Natural killer cell (primary cell): Measurements from ENCODE around the gene MAMDC4. TPM values are rescaled to one million over a fixed set of nuclear protein-coding genes. Genes with fewer than 3 reads are reported as not detected.
A peak's percentile ranks its signal among the peaks of the same experiment; 100 is the strongest.

ENCODE experiments used
- ATAC-seq, 3 donors: fragments of 150-1000 bp in 2 of 3; fragments of 200-7000 bp in 1 of 3; cut with Tn5 transposase; 1 replicate in 1 of 3; 2 replicates in 2 of 3; pipeline ENCODE4 v1.10.0; 2021; ENCODE audit warnings: mild to moderate bottlenecking in 2 of 3, moderate library complexity in 2 of 3
- DNase-seq, 2 donors: peaks; one replicate each; pipeline versions ENCODE4 v3.0.0 to v3.0.0-alpha.2; 2013 to 2021; ENCODE audit warnings: mixed read lengths in 1 of 2
- H3K27ac ChIP-seq: one replicate; pipeline ENCODE4 v1.5.1; 2013; ENCODE audit warnings: mild to moderate bottlenecking, low read length
- H3K27me3 ChIP-seq: one replicate; pipeline ENCODE4 v1.6.1; 2013; ENCODE audit warnings: low read length; ENCODE audit not compliant: control insufficient read depth, insufficient read depth
- H3K36me3 ChIP-seq: one replicate; pipeline ENCODE4 v1.6.1; 2013; ENCODE audit warnings: low read length; ENCODE audit not compliant: control insufficient read depth, insufficient read depth
- H3K4me1 ChIP-seq: one replicate; pipeline ENCODE4 v1.6.1; 2013; ENCODE audit warnings: low read length; ENCODE audit not compliant: control insufficient read depth, insufficient read depth
- H3K4me3 ChIP-seq: one replicate; pipeline ENCODE4 v1.5.1; 2013; ENCODE audit warnings: low read length
- H3K9me3 ChIP-seq: one replicate; pipeline ENCODE4 v1.6.1; 2013; ENCODE audit warnings: low read length; ENCODE audit not compliant: control insufficient read depth, insufficient read depth
- H3K27ac Mint-ChIP-seq, 2 donors: one replicate each; pipeline ENCODE4 v1.8.0; 2022; ENCODE audit warnings: mild to moderate bottlenecking in 2 of 2, mixed read lengths in 2 of 2, moderate library complexity in 1 of 2
- H3K27me3 Mint-ChIP-seq, 2 donors: one replicate each; pipeline ENCODE4 v1.8.0; 2022; ENCODE audit warnings: low read depth in 2 of 2, mixed read lengths in 2 of 2
- H3K36me3 Mint-ChIP-seq: one replicate; pipeline ENCODE4 v1.8.0; 2022; ENCODE audit warnings: mixed read lengths
- H3K4me1 Mint-ChIP-seq, 2 donors: one replicate each; pipeline ENCODE4 v1.8.0; 2022; ENCODE audit warnings: mixed read lengths in 2 of 2
- H3K4me3 Mint-ChIP-seq: one replicate; pipeline ENCODE4 v1.8.0; 2022; ENCODE audit warnings: mild to moderate bottlenecking, moderate library complexity, mixed read lengths
- H3K9me3 Mint-ChIP-seq, 2 donors: one replicate each; pipeline ENCODE4 v1.8.0; 2022; ENCODE audit warnings: mixed read lengths in 2 of 2
- WGBS: methylation state at CpG from one replicate; pipeline ENCODE4 v1.1.7; 2013; ENCODE audit warnings: missing lambda C conversion rate; ENCODE audit not compliant: insufficient coverage; 5-methylcytosine and 5-hydroxymethylcytosine counted together
- intact Hi-C: fragments of 100-400 bp; cut with micrococcal nuclease; formaldehyde crosslinking; loops from one replicate; pipeline ENCODE4 v1.14.2; 2022
- total RNA-seq, 4 donors: library from RNA; stranded (reverse); fragments of 120-200 nt in 1 of 4; gene quantifications; one replicate each; pipeline versions ENCODE4 v1.2.3 to v1.2.4, GENCODE V29; 2013 to 2022
- TF ChIP-seq, protein P1 (sequence below): fragments of 200-600 bp; IDR thresholded peaks from one replicate; pipeline ENCODE4 v1.8.0; 2022; ENCODE audit warnings: antibody characterized with exemption

Gene MAMDC4
- total RNA-seq, 3 donors from 2014 or later (not counting 1 experiment from before 2014, with no cell fraction given): 4.6 to 6.5 (median 5.8) TPM

DNA sequence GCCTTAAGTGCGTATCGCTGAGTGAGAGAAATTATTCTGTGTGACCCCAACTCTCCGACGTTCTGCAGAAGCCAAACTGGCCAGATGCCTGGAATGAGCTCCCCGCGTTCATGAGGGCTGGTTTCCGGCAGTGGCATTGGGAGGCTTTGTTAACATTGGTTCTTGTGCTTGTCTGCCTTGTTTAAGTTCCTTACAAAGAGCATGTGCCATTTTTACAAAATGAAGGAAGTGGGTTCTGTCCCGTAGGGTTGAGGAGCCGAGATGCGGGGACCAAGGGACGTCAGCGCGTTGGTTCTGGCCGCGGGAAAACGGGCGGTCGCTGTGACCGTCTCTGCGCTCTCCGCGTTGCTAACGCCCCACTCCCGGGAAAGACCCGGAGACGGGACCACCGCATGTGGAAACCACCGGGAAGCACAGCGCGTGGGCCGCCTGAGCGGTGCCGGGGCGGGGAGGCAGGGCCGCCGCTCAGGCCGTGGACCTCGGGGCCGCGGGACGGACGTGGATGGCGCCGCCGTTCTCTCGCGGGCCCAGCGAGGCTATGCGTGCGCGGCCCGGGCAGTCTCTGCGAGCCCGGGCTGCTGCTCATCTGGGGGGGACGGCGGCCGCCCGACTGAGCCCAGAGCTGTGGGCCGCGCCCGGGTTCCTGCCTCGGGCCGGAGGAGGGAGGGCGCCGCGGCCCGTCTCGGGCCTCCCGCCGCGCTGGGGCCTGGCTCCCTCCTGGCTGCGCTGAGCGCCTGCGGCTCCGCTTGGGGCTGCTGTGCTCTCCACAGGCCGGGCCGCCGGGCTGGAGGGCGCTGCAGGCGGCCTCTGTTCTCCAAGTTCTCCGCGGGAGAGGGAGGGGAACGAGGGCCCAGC is 30.9 kb upstream of the MAMDC4 start:
- no peak overlapping the region for H3K27ac ChIP-seq
- no peaks in the 10 kb centered on the region for H3K27me3 ChIP-seq
- peak; percentile 26 to 64 (median 39) for ATAC-seq
- peaks cover 10% of the 10 kb centered on the region for H3K36me3 ChIP-seq
- H3K9me3 ChIP-seq: no peaks in the 10 kb centered on the region
- WGBS: 41% methylated on average over 83 of the region's 83 CpGs
- TF ChIP-seq, protein P1, sequence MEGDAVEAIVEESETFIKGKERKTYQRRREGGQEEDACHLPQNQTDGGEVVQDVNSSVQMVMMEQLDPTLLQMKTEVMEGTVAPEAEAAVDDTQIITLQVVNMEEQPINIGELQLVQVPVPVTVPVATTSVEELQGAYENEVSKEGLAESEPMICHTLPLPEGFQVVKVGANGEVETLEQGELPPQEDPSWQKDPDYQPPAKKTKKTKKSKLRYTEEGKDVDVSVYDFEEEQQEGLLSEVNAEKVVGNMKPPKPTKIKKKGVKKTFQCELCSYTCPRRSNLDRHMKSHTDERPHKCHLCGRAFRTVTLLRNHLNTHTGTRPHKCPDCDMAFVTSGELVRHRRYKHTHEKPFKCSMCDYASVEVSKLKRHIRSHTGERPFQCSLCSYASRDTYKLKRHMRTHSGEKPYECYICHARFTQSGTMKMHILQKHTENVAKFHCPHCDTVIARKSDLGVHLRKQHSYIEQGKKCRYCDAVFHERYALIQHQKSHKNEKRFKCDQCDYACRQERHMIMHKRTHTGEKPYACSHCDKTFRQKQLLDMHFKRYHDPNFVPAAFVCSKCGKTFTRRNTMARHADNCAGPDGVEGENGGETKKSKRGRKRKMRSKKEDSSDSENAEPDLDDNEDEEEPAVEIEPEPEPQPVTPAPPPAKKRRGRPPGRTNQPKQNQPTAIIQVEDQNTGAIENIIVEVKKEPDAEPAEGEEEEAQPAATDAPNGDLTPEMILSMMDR: no peak
- intact Hi-C loops: no loop called here
- H3K4me1 Mint-ChIP-seq: peaks cover 6 to 14% of the 10 kb centered on the region in 2 donors
- no peak overlapping the region for H3K4me3 ChIP-seq
- H3K27me3 Mint-ChIP-seq: peaks cover 0 to 2% of the 10 kb centered on the region in 2 donors
- H3K27ac Mint-ChIP-seq: no peak overlapping the region
- no peak for DNase-seq
- no peaks in the 10 kb centered on the region for H3K36me3 Mint-ChIP-seq
- no peaks in the 10 kb centered on the region for H3K9me3 Mint-ChIP-seq
- peaks cover 6% of the 10 kb centered on the region for H3K4me1 ChIP-seq
- H3K4me3 Mint-ChIP-seq: peak overlapping the region; percentile 41

DNA sequence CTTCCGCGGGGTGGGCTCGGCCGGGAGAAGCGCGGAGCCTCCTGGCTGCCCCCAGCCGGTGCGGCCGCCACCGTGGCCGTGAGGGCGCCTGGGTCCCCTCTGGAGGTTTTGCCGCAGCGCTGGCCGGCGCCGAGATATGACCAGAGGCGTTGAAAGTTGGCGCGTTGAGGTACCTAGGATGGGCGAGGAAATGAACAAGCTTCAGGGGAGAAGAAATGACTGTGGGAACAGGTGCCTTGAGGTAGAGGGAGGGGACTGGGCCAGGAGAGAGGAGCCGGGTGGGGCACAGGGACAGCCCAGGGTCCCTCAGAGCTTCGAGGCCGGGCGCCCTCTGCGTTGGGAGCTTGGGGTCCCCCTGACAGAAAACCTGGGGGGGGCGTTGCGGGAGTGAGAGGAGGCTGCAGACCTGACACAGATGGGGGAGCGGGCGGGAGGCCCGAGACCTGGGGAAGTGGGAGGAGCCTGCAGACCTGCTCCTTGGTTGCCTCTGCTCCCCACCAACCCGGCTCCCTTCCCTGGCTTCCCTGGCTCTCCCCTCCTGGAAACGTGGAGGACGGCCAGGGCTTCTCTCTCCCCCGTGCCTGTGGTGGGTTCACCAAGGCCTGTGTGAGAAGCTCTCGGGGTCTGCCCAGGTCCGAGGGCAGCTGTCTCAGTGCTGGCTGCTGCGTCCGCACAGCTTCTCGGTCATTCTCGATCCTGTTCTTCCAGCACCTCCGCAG is 30.2 kb upstream of the MAMDC4 start:
- Histone ChIP-seq H3K27me3 (no peaks in the 10 kb centered on the region), H3K27ac (no peak overlapping the region), H3K9me3 (no peaks in the 10 kb centered on the region), H3K4me3 (no peak overlapping the region), H3K36me3 (peaks cover 12% of the 10 kb centered on the region), H3K4me1 (peaks cover 6% of the 10 kb centered on the region)
- Mint-ChIP-seq H3K36me3 (no peaks in the 10 kb centered on the region), H3K4me1 (peaks cover 6 to 14% of the 10 kb centered on the region in 2 donors), H3K27ac (no peak overlapping the region), H3K9me3 (no peaks in the 10 kb centered on the region), H3K4me3 (no peak overlapping the region), H3K27me3 (peaks cover 0 to 2% of the 10 kb centered on the region in 2 donors)
- ATAC-seq (no peak), DNase-seq (no peak)
- intact Hi-C loops: no loop called here
- TF ChIP-seq, protein P1: no peak
- 84% methylated on average over 42 of the region's 42 CpGs for WGBS

DNA sequence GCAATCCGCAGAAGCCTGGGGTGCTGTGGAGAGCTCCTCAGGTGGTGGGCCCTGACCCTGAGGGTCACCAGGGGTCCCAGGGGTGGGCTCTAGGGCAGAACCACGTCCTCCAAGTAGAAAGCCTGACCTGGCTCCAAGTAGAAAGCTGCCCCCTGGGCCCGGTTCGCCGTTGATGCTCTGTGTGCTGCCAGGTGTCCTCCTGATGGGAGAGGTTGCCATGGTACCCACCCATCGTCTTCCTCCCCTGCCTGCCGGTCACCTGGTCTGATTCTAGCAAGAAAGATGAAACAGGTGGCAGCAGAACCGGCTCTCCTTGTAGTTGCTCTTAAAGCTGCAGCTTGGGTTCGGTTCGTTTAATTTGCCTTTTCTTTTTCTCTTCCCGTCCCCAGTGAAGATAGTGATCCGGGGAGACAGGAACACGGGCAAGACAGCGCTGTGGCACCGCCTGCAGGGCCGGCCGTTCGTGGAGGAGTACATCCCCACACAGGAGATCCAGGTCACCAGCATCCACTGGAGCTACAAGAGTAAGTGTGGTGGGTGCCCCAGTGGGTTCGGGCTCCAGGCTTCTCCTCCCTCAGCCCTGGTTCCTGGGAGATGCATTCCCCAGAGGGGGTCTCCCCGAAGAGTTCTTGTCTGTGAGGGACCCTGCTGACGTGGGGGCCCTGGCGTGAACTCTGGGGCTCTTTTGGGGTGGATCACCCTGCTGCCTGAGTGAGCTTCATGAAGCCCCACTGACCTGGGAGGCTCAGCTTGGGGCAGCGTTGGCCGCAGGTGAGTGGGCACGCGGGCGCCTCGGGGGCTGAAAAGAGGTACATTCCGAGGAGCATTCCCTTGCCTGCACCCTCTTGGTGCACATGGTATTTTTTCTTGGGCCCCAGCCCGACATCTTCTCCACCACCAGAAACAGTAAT is 28.8 kb upstream of the MAMDC4 start:
- H3K9me3 Mint-ChIP-seq: no peaks in the 10 kb centered on the region
- ATAC-seq (no peak), DNase-seq (no peak)
- intact Hi-C loops: no loop called here
- Histone ChIP-seq H3K9me3 (no peaks in the 10 kb centered on the region), H3K4me1 (peaks cover 6% of the 10 kb centered on the region), H3K27ac (no peak overlapping the region), H3K4me3 (no peak overlapping the region), H3K27me3 (no peaks in the 10 kb centered on the region), H3K36me3 (peaks cover 15% of the 10 kb centered on the region)
- no peaks in the 10 kb centered on the region for H3K36me3 Mint-ChIP-seq
- TF ChIP-seq, protein P1: no peak
- H3K4me1 Mint-ChIP-seq: peaks cover 6 to 14% of the 10 kb centered on the region in 2 donors
- peaks cover 0 to 2% of the 10 kb centered on the region in 2 donors for H3K27me3 Mint-ChIP-seq
- WGBS: 92% methylated on average over 29 of the region's 30 CpGs
- no peak overlapping the region for H3K4me3 Mint-ChIP-seq
- H3K27ac Mint-ChIP-seq: no peak overlapping the region
